Choroid plexus epithelial cell (primary cell): Measurements from ENCODE around the gene KLHL29.

ENCODE experiments used
- DNase-seq: peaks from one replicate; pipeline ENCODE4 v3.0.0-alpha.2; 2010; ENCODE audit warnings: low read depth
- H3K4me3 ChIP-seq: 2 replicates; pipeline ENCODE4 v1.5.1; 2011; ENCODE audit warnings: low read depth, mild to moderate bottlenecking, control low read depth, low read length, moderate library complexity
- CTCF ChIP-seq: conservative IDR thresholded peaks from 2 replicates; pipeline ENCODE4 v1.5.1; 2011; ENCODE audit warnings: low read depth, mild to moderate bottlenecking, control low read depth, inconsistent platforms, low read length, moderate library complexity

The KLHL29 gene

GRCh38 chr2:23662466-23662865 lies 277.5 kb downstream of the KLHL29 start:
- no peak for TF ChIP-seq CTCF
- no peak for DNase-seq
- H3K4me3 ChIP-seq: no peak overlapping the region

- peak overlapping the region; percentile 33 for H3K4me3 ChIP-seq
- DNase-seq: peak; percentile 4
- no peak for TF ChIP-seq CTCF
Measured at GRCh38 chr2:23662941-23663920, 278.3 kb downstream of the KLHL29 start.

DNA sequence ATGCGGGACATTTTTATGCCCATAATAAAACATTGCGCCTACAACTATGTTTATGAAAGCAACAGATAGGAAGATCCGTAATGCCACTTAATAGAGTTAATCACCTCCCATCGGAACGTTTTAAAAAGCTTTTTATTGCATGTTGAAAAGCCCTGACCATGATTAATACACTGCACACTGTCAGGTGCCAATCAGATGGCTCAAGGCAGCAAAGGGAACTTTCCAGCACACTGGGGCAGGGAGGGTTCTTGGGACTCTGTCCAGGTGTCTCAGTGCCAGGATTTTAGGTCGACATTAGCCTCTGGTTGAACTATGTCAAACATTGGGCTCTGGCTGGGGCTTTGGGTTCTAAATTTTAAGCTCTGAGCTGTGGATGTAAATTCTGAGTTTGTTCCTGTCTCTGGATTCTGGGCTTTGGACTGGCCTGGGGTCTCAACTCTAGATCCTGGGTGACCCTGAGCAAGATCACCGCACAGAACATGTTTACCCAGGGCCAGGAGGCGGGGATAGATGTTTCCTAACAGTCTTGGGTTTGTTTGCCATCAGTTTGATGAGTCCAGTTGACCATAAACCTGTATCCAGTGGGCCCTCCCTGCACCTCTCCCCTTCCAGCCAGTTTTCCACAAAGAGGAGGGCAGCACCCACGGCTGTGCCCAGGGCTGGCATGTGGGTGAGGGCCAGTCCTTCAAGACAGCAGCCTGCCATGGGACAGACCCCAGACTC lies 279.2 kb downstream of the KLHL29 start:
- no peak overlapping the region for H3K4me3 ChIP-seq
- no peak for TF ChIP-seq CTCF
- no peak for DNase-seq

DNA sequence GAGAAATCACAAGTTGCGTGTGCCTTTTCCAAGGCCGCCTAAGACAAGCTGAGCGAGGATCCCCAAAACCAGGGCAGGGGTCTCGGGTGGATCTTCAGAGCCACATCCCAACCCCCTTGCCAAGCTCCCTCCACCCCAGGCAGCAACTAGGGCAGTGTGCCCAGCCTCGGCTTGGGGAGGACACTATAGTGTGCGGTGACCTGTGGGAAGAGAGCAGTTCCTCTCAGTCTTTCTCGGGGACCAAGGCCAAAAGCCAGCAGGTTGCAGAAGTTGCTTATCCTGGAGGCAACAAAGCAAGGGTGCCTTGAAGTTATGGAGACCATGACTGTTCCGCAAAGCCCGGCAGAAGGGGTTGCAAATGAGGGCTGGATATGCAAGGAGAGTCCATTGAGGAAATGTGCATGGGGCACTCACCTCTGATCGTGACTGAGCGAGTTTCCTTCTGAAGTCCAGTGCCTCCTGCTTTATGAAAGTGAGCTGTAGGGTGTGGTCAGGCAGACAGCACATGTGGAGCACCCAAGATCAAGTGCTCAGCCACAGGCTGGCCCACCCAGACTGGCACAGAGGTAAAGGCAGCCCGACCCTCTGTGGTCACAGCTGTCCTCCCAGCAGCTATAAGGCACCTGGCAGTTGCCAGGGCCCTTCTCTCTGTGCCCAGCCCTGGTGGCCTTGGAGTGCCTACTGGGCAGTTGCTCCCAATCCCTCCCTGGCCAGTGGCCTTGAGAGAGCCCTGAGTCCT lies 281.4 kb downstream of the KLHL29 start:
- TF ChIP-seq CTCF: no peak
- DNase-seq: no peak
- no peak overlapping the region for H3K4me3 ChIP-seq

- DNase-seq: no peak
- TF ChIP-seq CTCF: no peak
- no peak overlapping the region for H3K4me3 ChIP-seq
Measured at GRCh38 chr2:23666980-23667357, 282.0 kb downstream of the KLHL29 start.

GRCh38 chr2:23668756-23669304 lies 283.9 kb downstream of the KLHL29 start:
- peak; percentile 20 for DNase-seq
- no peak overlapping the region for H3K4me3 ChIP-seq
- no peak for TF ChIP-seq CTCF
